HL-60/S4 (cell line): ENCODE results near the gene GBF1.

ENCODE experiments used
- in situ Hi-C: fragments of 300-500 bp; cut with MboI; formaldehyde crosslinking; loops from 2 replicates; pipeline ENCODE4 v1.14.3; 2022; ENCODE audit warnings: low sequenced_read_pairs

Gene GBF1

GRCh38 chr10:102401735-102402511, 156.6 kb downstream of the GBF1 start:
- in situ Hi-C loops = no loop called here

GRCh38 chr10:102402512-102402896, 157.2 kb downstream of the GBF1 start:
- in situ Hi-C loops = no loop called here

GRCh38 chr10:102403115-102403514, 157.8 kb downstream of the GBF1 start:
- in situ Hi-C loops = no loop called here

GRCh38 chr10:102404361-102405107, 159.2 kb downstream of the GBF1 start:
- in situ Hi-C loops = no loop called here

GRCh38 chr10:102405108-102405571, 159.8 kb downstream of the GBF1 start:
- in situ Hi-C loops = no loop called here

GRCh38 chr10:102405632-102406031, 160.3 kb downstream of the GBF1 start:
- in situ Hi-C loops = no loop called here

GRCh38 chr10:102406815-102407214, 161.5 kb downstream of the GBF1 start:
- in situ Hi-C loops = no loop called here

GRCh38 chr10:102407425-102408130, 162.2 kb downstream of the GBF1 start:
- in situ Hi-C loops = no loop called here

GRCh38 chr10:102408131-102408727, 162.9 kb downstream of the GBF1 start:
- in situ Hi-C loops = no loop called here

GRCh38 chr10:102408728-102409603, 163.6 kb downstream of the GBF1 start:
- in situ Hi-C loops = no loop called here

- in situ Hi-C loops = no loop called here
Observed at GRCh38 chr10:102409604-102410428, 164.5 kb downstream of the GBF1 start.

GRCh38 chr10:102410429-102411073, 165.2 kb downstream of the GBF1 start:
- in situ Hi-C loops = no loop called here

GRCh38 chr10:102411341-102412255, 166.3 kb downstream of the GBF1 start:
- in situ Hi-C loops = no loop called here

- in situ Hi-C loops = no loop called here
Observed at GRCh38 chr10:102412293-102412692, 167.0 kb downstream of the GBF1 start.

GRCh38 chr10:102413053-102413705, 167.8 kb downstream of the GBF1 start:
- in situ Hi-C loops = no loop called here

GRCh38 chr10:102413806-102414561, 168.7 kb downstream of the GBF1 start:
- in situ Hi-C loops = no loop called here

GRCh38 chr10:102414749-102415148, 169.4 kb downstream of the GBF1 start:
- in situ Hi-C loops = no loop called here
